SK-N-SH (cell line): Measurements from ENCODE around the gene CST9L. TPM values are rescaled to one million over a fixed set of nuclear protein-coding genes. Genes with fewer than 3 reads are reported as not detected.

Experiments used
- CTCF ChIA-PET: fragments of 300-600, 350-600 bp; formaldehyde crosslinking; extraction: SDS; loops from one replicate; lab custom pipeline; 2021; lab: Yijun Ruan, JAX
- POLR2A ChIA-PET: fragments of 350-600 bp; sonication (Branson Sonifier 250); formaldehyde crosslinking; extraction: SDS; loops from one replicate; lab custom pipeline; 2020; ENCODE audit warnings: antibody characterized with exemption, inconsistent platforms; lab: Yijun Ruan, JAX
- DNase-seq: peaks from one replicate; pipeline ENCODE4 v3.0.0; 2012
- H2AFZ ChIP-seq: fragments of 200-600 bp; sonication (generic); 2 replicates; pipeline ENCODE4 v1.8.1; 2016; ENCODE audit warnings: antibody characterized with exemption, mild to moderate bottlenecking, low read depth
- H3F3A ChIP-seq: fragments of 200-600 bp; sonication (generic); replicated peaks from 2 replicates; pipeline ENCODE3; 2016; ENCODE audit warnings: antibody characterized with exemption, mild to moderate bottlenecking; ENCODE audit not compliant: insufficient read depth
- H3K27ac ChIP-seq, 2 experiments: fragments of 200-500 bp in 1 of 2; fragments of 200-600 bp in 1 of 2; sonication (Bioruptor generic) in 1 of 2; sonication (generic), shearing (Covaris generic) in 1 of 2; 2 replicates each; pipeline versions ENCODE4 v1.5.1 to v1.6.1; 2014 to 2016; ENCODE audit warnings: low read depth in 2 of 2, inconsistent platforms in 1 of 2, low read length in 1 of 2, mild to moderate bottlenecking in 1 of 2, mixed read lengths in 1 of 2
- H3K27me3 ChIP-seq: fragments of 200-600 bp; sonication (generic), shearing (Covaris generic); 2 replicates; pipeline ENCODE4 v1.6.1; 2016; ENCODE audit warnings: mixed run types; ENCODE audit not compliant: insufficient read depth
- H3K36me3 ChIP-seq, 2 experiments: fragments of 200-500 bp in 1 of 2; fragments of 200-600 bp in 1 of 2; sonication (Bioruptor generic) in 1 of 2; sonication (generic) in 1 of 2; replicated peaks in 1 of 2; 2 replicates each; pipeline versions ENCODE3 to v1.5.1; 2014 to 2016; ENCODE audit warnings: low read length in 1 of 2, mild to moderate bottlenecking in 1 of 2; ENCODE audit not compliant: insufficient read depth in 2 of 2, control insufficient read depth in 1 of 2
- H3K4me1 ChIP-seq, 2 experiments: fragments of 200-500 bp in 1 of 2; fragments of 200-600 bp in 1 of 2; sonication (Bioruptor generic) in 1 of 2; sonication (generic), shearing (Covaris generic) in 1 of 2; 2 replicates each; pipeline versions ENCODE4 v1.5.1 to v1.6.1; 2014 to 2016; ENCODE audit warnings: low read depth in 1 of 2, low read length in 1 of 2, mixed run types in 1 of 2; ENCODE audit not compliant: insufficient read depth in 2 of 2, control insufficient read depth in 1 of 2
- H3K4me2 ChIP-seq: fragments of 200-600 bp; sonication (generic), shearing (Covaris generic); 2 replicates; pipeline ENCODE4 v1.6.1; 2017; ENCODE audit warnings: mixed run types
- H3K4me3 ChIP-seq, 2 experiments: fragments of 200-500 bp in 1 of 2; fragments of 200-600 bp in 1 of 2; sonication (Bioruptor generic) in 1 of 2; sonication (generic), shearing (Covaris generic) in 1 of 2; 2 replicates each; pipeline versions ENCODE4 v1.5.1 to v1.8.1; 2014 to 2016; ENCODE audit warnings: low read depth in 2 of 2, inconsistent platforms in 1 of 2, low read length in 1 of 2, mild to moderate bottlenecking in 1 of 2, mixed read lengths in 1 of 2, moderate library complexity in 1 of 2
- H3K79me2 ChIP-seq: fragments of 200-600 bp; sonication (generic); 2 replicates; pipeline ENCODE4 v1.8.1; 2017; ENCODE audit warnings: mild to moderate bottlenecking; ENCODE audit not compliant: insufficient read depth
- H3K9ac ChIP-seq: fragments of 200-600 bp; sonication (generic); 2 replicates; pipeline ENCODE4 v1.6.1; 2017; ENCODE audit warnings: mixed run types
- H3K9me2 ChIP-seq: fragments of 200-600 bp; sonication (generic); 2 replicates; pipeline ENCODE4 v1.6.1; 2017; ENCODE audit warnings: mixed run types
- H3K9me3 ChIP-seq: fragments of 200-600 bp; sonication (generic); 2 replicates; pipeline ENCODE4 v1.6.1; 2017; ENCODE audit warnings: mixed run types, mild to moderate bottlenecking, moderate library complexity
- H4K20me1 ChIP-seq: fragments of 200-600 bp; sonication (generic); 2 replicates; pipeline ENCODE4 v1.6.1; 2017; ENCODE audit warnings: mild to moderate bottlenecking, mixed run types; ENCODE audit not compliant: insufficient read depth
- CHD2 ChIP-seq: fragments of 150-350 bp; IDR thresholded peaks from 2 replicates; pipeline ENCODE4 v1.6.1; 2018; ENCODE audit warnings: low read length; ENCODE audit not compliant: partially characterized antibody
- CTCF ChIP-seq: fragments of 200-600 bp; sonication (generic); IDR thresholded peaks from 2 replicates; pipeline ENCODE4 v1.6.1; 2017; ENCODE audit warnings: antibody characterized with exemption, mild to moderate bottlenecking, moderate library complexity
- FOSL2 ChIP-seq: IDR thresholded peaks from 2 replicates; pipeline ENCODE4 v1.4.0; 2012; ENCODE audit warnings: low read depth, mild to moderate bottlenecking, moderate library complexity, borderline replicate concordance
- FOXJ3 ChIP-seq: sonication (generic); formaldehyde crosslinking; IDR thresholded peaks from 2 replicates; pipeline ENCODE4 v1.5.1; 2020; ENCODE audit warnings: mild to moderate bottlenecking, missing genetic modification reagents
- GABPA ChIP-seq: IDR thresholded peaks from 2 replicates; pipeline ENCODE4 v1.4.0; 2012; ENCODE audit warnings: low read depth, mild to moderate bottlenecking
- IRF3 ChIP-seq: fragments of 150-350 bp; IDR thresholded peaks from 2 replicates; pipeline ENCODE4 v1.6.1; 2016; ENCODE audit warnings: mild to moderate bottlenecking, low read depth, low read length
- MAX ChIP-seq: IDR thresholded peaks from 2 replicates; pipeline ENCODE4 v1.4.0; 2012; ENCODE audit warnings: low read depth
- NFIC ChIP-seq: IDR thresholded peaks from 2 replicates; pipeline ENCODE4 v1.4.0; 2012; ENCODE audit warnings: borderline replicate concordance
- POLR2AphosphoS5 ChIP-seq: IDR thresholded peaks from 2 replicates; pipeline ENCODE4 v1.6.1; 2012; ENCODE audit warnings: low read depth, low read length
- RAD21 ChIP-seq: IDR thresholded peaks from 2 replicates; pipeline ENCODE4 v1.6.1; 2012; ENCODE audit warnings: mild to moderate bottlenecking, low read length
- RFX5 ChIP-seq: IDR thresholded peaks from 2 replicates; pipeline ENCODE4 v1.6.1; 2012; ENCODE audit warnings: mild to moderate bottlenecking, improper control_type of control experiment, low read length
- SIN3A ChIP-seq: IDR thresholded peaks from 2 replicates; pipeline ENCODE4 v1.6.1; 2012; ENCODE audit warnings: low read depth, mild to moderate bottlenecking, low read length, moderate library complexity, borderline replicate concordance
- TAF1 ChIP-seq: IDR thresholded peaks from 2 replicates; pipeline ENCODE4 v1.6.1; 2012; ENCODE audit warnings: low read depth, mild to moderate bottlenecking, low read length, moderate library complexity, borderline replicate concordance
- YY1 ChIP-seq: IDR thresholded peaks from 2 replicates; pipeline ENCODE4 v1.4.0; 2012; ENCODE audit warnings: low read depth, mild to moderate bottlenecking
- WGBS: methylation state at CpG from one replicate; pipeline ENCODE4 v1.1.6; 2017; ENCODE audit warnings: low lambda C conversion rate; 5-methylcytosine and 5-hydroxymethylcytosine counted together
- polyA plus RNA-seq, 3 experiments: library from polyadenylated mRNA; depleted of rRNA; stranded (reverse); fragments of >200 nt; gene quantifications; 2 replicates each; pipeline ENCODE4 v1.2.3, GENCODE V29; 2012
- TF ChIP-seq, protein P1 (sequence below): IDR thresholded peaks from 2 replicates; pipeline ENCODE4 v1.4.0; 2012; ENCODE audit warnings: low read depth, borderline replicate concordance
- TF ChIP-seq, protein P2 (sequence below): IDR thresholded peaks from 2 replicates; pipeline ENCODE4 v1.4.0; 2012; ENCODE audit warnings: low read depth, borderline replicate concordance

CST9L gene
- polyA plus RNA-seq, 1 of the 3 experiments (the other 2 are of a cell fraction): not detected

DNA sequence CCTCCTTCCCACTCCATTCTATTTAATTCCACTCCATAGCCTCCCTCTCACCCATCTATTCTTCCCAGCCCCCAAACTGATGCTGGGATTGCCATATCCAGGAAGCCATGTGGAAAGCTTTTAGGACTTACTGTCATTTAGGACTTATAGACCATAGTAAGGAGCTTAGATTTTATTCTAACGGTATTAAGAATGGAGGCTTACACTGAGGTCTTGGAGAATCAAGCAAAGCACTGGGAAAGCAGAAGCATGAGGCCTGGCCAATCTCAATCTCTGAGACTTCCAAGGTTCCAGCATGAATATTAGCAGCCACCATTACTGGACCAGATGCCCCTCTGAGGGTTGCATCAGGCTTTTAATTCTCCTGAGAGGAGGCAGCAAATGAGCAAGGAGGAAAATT is 36.0 kb upstream of the CST9L start:
- Histone ChIP-seq H3K27ac (no peak overlapping the region), H3K36me3 (no peaks in the 10 kb centered on the region), H2AFZ (no peak overlapping the region), H3K4me3 (no peak overlapping the region), H4K20me1 (no peaks in the 10 kb centered on the region), H3K9me3 (no peaks in the 10 kb centered on the region), H3K27me3 (peaks cover 39% of the 10 kb centered on the region; the same call in 1 of the 2 replicates), H3K9ac (no peak overlapping the region), H3K79me2 (no peaks in the 10 kb centered on the region), H3F3A (no peaks in the 10 kb centered on the region), H3K9me2 (no peaks in the 10 kb centered on the region), H3K4me1 (no peaks in the 10 kb centered on the region), H3K4me2 (no peak overlapping the region)
- ChIA-PET POLR2A (no interaction called here), CTCF (interaction anchor here (1.6 to 9.5 kb wide), 2 partner anchors 157 to 162 kb away, joined by 4 to 92 read pairs; no protein-coding TSS in a partner anchor)
- TF ChIP-seq RFX5: no peak
- TF ChIP-seq YY1: no peak
- WGBS: 24% methylated on average over 1 of the region's 1 CpG
- no peak for DNase-seq

DNA sequence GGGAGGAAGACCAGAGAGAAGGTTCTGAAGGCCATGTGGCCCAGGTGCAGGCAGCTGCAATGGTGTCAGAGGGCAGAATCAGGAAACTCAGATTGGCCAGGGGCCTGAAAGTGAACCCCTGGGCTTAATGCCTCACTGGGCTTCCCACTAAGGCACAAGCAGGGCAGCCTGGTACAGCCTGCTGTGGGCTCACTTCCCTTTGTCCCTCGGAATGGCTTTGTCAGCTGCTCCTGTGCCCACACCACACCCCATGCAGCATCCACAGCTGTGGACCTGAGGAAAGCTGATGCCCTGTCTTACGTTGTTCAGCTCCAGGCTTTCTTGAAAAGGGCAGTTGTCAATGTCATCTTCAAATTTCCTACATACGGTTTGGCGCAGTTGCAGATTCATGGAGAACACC is 35.0 kb upstream of the CST9L start:
- Histone ChIP-seq H2AFZ (no peak overlapping the region), H4K20me1 (no peaks in the 10 kb centered on the region), H3K9me3 (no peaks in the 10 kb centered on the region), H3F3A (no peaks in the 10 kb centered on the region), H3K27ac (no peak overlapping the region), H3K4me1 (no peaks in the 10 kb centered on the region), H3K79me2 (no peaks in the 10 kb centered on the region), H3K27me3 (peaks cover 39% of the 10 kb centered on the region; the same call in 1 of the 2 replicates), H3K9me2 (no peaks in the 10 kb centered on the region), H3K36me3 (no peaks in the 10 kb centered on the region), H3K9ac (no peak overlapping the region), H3K4me3 (no peak overlapping the region), H3K4me2 (no peak overlapping the region)
- POLR2A ChIA-PET: no interaction called here
- CTCF ChIA-PET: interaction anchor here (1.6 to 9.5 kb wide), 2 partner anchors 156 to 161 kb away, joined by 4 to 92 read pairs; no protein-coding TSS in a partner anchor
- WGBS: 47% methylated on average over 4 of the region's 4 CpGs
- no peak for TF ChIP-seq FOXJ3
- no peak for TF ChIP-seq FOSL2
- TF ChIP-seq CHD2: no peak
- TF ChIP-seq MAX: no peak
- TF ChIP-seq TAF1: no peak
- TF ChIP-seq POLR2AphosphoS5: no peak
- DNase-seq: no peak

- Histone ChIP-seq H3K36me3 (no peaks in the 10 kb centered on the region), H3K4me3 (no peak overlapping the region), H3K27me3 (peaks cover 39% of the 10 kb centered on the region; the same call in 1 of the 2 replicates), H3K4me2 (no peak overlapping the region), H3F3A (no peaks in the 10 kb centered on the region), H4K20me1 (no peaks in the 10 kb centered on the region), H3K4me1 (no peaks in the 10 kb centered on the region), H3K9me3 (no peaks in the 10 kb centered on the region), H3K9me2 (no peaks in the 10 kb centered on the region), H3K27ac (no peak overlapping the region), H3K9ac (no peak overlapping the region), H3K79me2 (no peaks in the 10 kb centered on the region), H2AFZ (no peak overlapping the region)
- ChIA-PET CTCF (interaction anchor here (9.5 kb wide), 1 partner anchor 160 kb away, joined by 92 read pairs; no protein-coding TSS in a partner anchor), POLR2A (no interaction called here)
- no peak for DNase-seq
- 5% methylated on average over 5 of the region's 6 CpGs for WGBS
- TF ChIP-seq RAD21 (no peak), SIN3A (no peak), IRF3 (no peak), MAX (no peak), NFIC (no peak), TAF1 (no peak), YY1 (no peak), CTCF (no peak), GABPA (no peak)
- TF ChIP-seq, protein P1, sequence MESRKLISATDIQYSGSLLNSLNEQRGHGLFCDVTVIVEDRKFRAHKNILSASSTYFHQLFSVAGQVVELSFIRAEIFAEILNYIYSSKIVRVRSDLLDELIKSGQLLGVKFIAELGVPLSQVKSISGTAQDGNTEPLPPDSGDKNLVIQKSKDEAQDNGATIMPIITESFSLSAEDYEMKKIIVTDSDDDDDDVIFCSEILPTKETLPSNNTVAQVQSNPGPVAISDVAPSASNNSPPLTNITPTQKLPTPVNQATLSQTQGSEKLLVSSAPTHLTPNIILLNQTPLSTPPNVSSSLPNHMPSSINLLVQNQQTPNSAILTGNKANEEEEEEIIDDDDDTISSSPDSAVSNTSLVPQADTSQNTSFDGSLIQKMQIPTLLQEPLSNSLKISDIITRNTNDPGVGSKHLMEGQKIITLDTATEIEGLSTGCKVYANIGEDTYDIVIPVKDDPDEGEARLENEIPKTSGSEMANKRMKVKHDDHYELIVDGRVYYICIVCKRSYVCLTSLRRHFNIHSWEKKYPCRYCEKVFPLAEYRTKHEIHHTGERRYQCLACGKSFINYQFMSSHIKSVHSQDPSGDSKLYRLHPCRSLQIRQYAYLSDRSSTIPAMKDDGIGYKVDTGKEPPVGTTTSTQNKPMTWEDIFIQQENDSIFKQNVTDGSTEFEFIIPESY: no peak
- TF ChIP-seq, protein P2, sequence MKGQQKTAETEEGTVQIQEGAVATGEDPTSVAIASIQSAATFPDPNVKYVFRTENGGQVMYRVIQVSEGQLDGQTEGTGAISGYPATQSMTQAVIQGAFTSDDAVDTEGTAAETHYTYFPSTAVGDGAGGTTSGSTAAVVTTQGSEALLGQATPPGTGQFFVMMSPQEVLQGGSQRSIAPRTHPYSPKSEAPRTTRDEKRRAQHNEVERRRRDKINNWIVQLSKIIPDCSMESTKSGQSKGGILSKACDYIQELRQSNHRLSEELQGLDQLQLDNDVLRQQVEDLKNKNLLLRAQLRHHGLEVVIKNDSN: no peak
Observed at GRCh38 chr20:23602699-23603098, 34.4 kb upstream of the CST9L start.
